OCI-LY1 (cell line): Measurements from ENCODE around the gene CDC34.
A peak's percentile ranks its signal among the peaks of the same experiment; 100 is the strongest.

Experiments
- H2AFZ ChIP-seq: fragments of 200-600 bp; sonication (generic), shearing (Covaris generic); 2 replicates; pipeline ENCODE4 v1.6.0; 2014; ENCODE audit warnings: antibody characterized with exemption, mild to moderate bottlenecking, low read length
- H3F3A ChIP-seq: fragments of 200-600 bp; sonication (generic), shearing (Covaris generic); 2 replicates; pipeline ENCODE4 v1.6.0; 2014; ENCODE audit warnings: mild to moderate bottlenecking, antibody characterized with exemption, low read length, moderate library complexity; ENCODE audit not compliant: insufficient read depth
- H3K27ac ChIP-seq: fragments of 200-600 bp; sonication (generic); 2 replicates; pipeline ENCODE4 v1.5.1; 2014; ENCODE audit warnings: low read length, mixed run types, mild to moderate bottlenecking, low read depth; ENCODE audit not compliant: poor library complexity, severe bottlenecking
- H3K27me3 ChIP-seq: fragments of 200-600 bp; sonication (generic); 2 replicates; pipeline ENCODE4 v1.6.0; 2014; ENCODE audit warnings: antibody characterized with exemption, mild to moderate bottlenecking, low read length, moderate library complexity; ENCODE audit not compliant: insufficient read depth
- H3K36me3 ChIP-seq: fragments of 200-600 bp; sonication (generic); 2 replicates; pipeline ENCODE4 v1.6.1; 2014; ENCODE audit warnings: mild to moderate bottlenecking, antibody characterized with exemption, low read length, moderate library complexity, mixed read lengths; ENCODE audit not compliant: insufficient read depth
- H3K4me1 ChIP-seq: fragments of 200-600 bp; sonication (generic); 2 replicates; pipeline ENCODE4 v1.5.1; 2014; ENCODE audit warnings: mild to moderate bottlenecking, low read length, moderate library complexity; ENCODE audit not compliant: insufficient read depth, severe bottlenecking
- H3K4me2 ChIP-seq: fragments of 200-600 bp; sonication (generic), shearing (Covaris generic); 2 replicates; pipeline ENCODE4 v1.6.1; 2014; ENCODE audit warnings: low read length
- H3K4me3 ChIP-seq: fragments of 200-600 bp; sonication (generic); 2 replicates; pipeline ENCODE4 v1.5.1; 2014; ENCODE audit warnings: low read length, low read depth, mild to moderate bottlenecking, mixed read lengths; ENCODE audit not compliant: poor library complexity, severe bottlenecking
- H3K79me2 ChIP-seq: fragments of 200-600 bp; shearing (Covaris generic); 2 replicates; pipeline ENCODE4 v1.6.1; 2016; ENCODE audit warnings: mixed run types, low read length, mixed read lengths; ENCODE audit not compliant: insufficient read depth
- H3K9ac ChIP-seq: fragments of 200-600 bp; sonication (generic), shearing (Covaris generic); 2 replicates; pipeline ENCODE4 v1.6.1; 2014; ENCODE audit warnings: mild to moderate bottlenecking, low read length, mixed read lengths
- H3K9me2 ChIP-seq: fragments of 200-600 bp; sonication (generic), shearing (Covaris generic); 2 replicates; pipeline ENCODE4 v1.6.1; 2014; ENCODE audit warnings: low read depth, mild to moderate bottlenecking, low read length, mixed read lengths
- H3K9me3 ChIP-seq: fragments of 200-600 bp; shearing (Covaris generic); 2 replicates; pipeline ENCODE4 v1.6.1; 2014; ENCODE audit warnings: low read length, mixed read lengths
- H4K20me1 ChIP-seq: fragments of 200-600 bp; sonication (generic), shearing (Covaris generic); 2 replicates; pipeline ENCODE4 v1.6.0; 2016; ENCODE audit warnings: mild to moderate bottlenecking, low read length; ENCODE audit not compliant: insufficient read depth
- CTCF ChIP-seq: fragments of 200-600 bp; sonication (generic), shearing (Covaris generic); IDR thresholded peaks from 2 replicates; pipeline ENCODE4 v1.5.1; 2017; ENCODE audit warnings: mild to moderate bottlenecking, antibody characterized with exemption, low read length, moderate library complexity, mixed read lengths
- EZH2 ChIP-seq: fragments of 200-600 bp; sonication (generic), shearing (Covaris generic); IDR thresholded peaks from 2 replicates; pipeline ENCODE4 v1.8.0; 2017; ENCODE audit warnings: borderline replicate concordance, mixed run types, mild to moderate bottlenecking, antibody characterized with exemption, low read length, moderate library complexity, mixed read lengths

Gene CDC34

GRCh38 chr19:522726-523125 lies 8.8 kb upstream of the CDC34 start:
- Histone ChIP-seq H3K27me3 (no peaks in the 10 kb centered on the region), H3K79me2 (no peaks in the 10 kb centered on the region), H3K9me2 (no peaks in the 10 kb centered on the region), H2AFZ (no peak overlapping the region), H3K4me3 (peak overlapping the region; percentile 31), H4K20me1 (no peaks in the 10 kb centered on the region), H3K9me3 (no peaks in the 10 kb centered on the region), H3K4me1 (peaks cover 6% of the 10 kb centered on the region), H3K36me3 (no peaks in the 10 kb centered on the region), H3K4me2 (peak overlapping the region; percentile 32; the same call in 1 of the 2 replicates), H3K27ac (no peak overlapping the region), H3F3A (no peaks in the 10 kb centered on the region), H3K9ac (no peak overlapping the region)
- TF ChIP-seq EZH2 (no peak), CTCF (no peak)

- H3K27me3 ChIP-seq, result no peaks in the 10 kb centered on the region
- TF ChIP-seq EZH2 (no peak), CTCF (no peak)
- no peak overlapping the region; the same call in 1 of the 2 replicates for H3K4me2 ChIP-seq
- no peaks in the 10 kb centered on the region for H4K20me1 ChIP-seq
- no peaks in the 10 kb centered on the region for H3K9me3 ChIP-seq
- no peak overlapping the region for H3K27ac ChIP-seq
- H3K4me3 ChIP-seq, result no peak overlapping the region
- H2AFZ ChIP-seq, result no peak overlapping the region
- peaks cover 6% of the 10 kb centered on the region for H3K4me1 ChIP-seq
- H3K9ac ChIP-seq, result no peak overlapping the region
- no peaks in the 10 kb centered on the region for H3K79me2 ChIP-seq
- no peaks in the 10 kb centered on the region for H3K36me3 ChIP-seq
- no peaks in the 10 kb centered on the region for H3K9me2 ChIP-seq
- H3F3A ChIP-seq, result no peaks in the 10 kb centered on the region
These were observed 7.4 kb upstream of the CDC34 start for GRCh38 chr19:524062-524674.

- Histone ChIP-seq H3K79me2 (no peaks in the 10 kb centered on the region), H3K4me1 (peaks cover 6% of the 10 kb centered on the region), H2AFZ (no peak overlapping the region), H3F3A (no peaks in the 10 kb centered on the region), H3K4me3 (no peak overlapping the region), H3K9me2 (no peaks in the 10 kb centered on the region), H3K4me2 (no peak overlapping the region), H3K27ac (no peak overlapping the region), H3K9me3 (no peaks in the 10 kb centered on the region), H3K27me3 (no peaks in the 10 kb centered on the region), H3K9ac (no peak overlapping the region), H4K20me1 (no peaks in the 10 kb centered on the region), H3K36me3 (no peaks in the 10 kb centered on the region)
- TF ChIP-seq CTCF (no peak), EZH2 (no peak)
These were observed 6.5 kb upstream of the CDC34 start for GRCh38 chr19:525029-525428.
